GM23338 (cell line): Measurements from ENCODE around the gene TMEM52.

ENCODE experiments used
- EZH2 ChIP-seq: fragments of 200-600 bp; sonication (generic); IDR thresholded peaks from one replicate; pipeline ENCODE4 v1.8.0; 2017; ENCODE audit warnings: antibody characterized with exemption, mild to moderate bottlenecking, low read depth; ENCODE audit not compliant: unreplicated experiment
- EZH2phosphoT487 ChIP-seq: fragments of 200-600 bp; sonication (generic); IDR thresholded peaks from one replicate; pipeline ENCODE4 v1.8.1; 2018; ENCODE audit warnings: antibody characterized with exemption; ENCODE audit not compliant: unreplicated experiment
- POLR2AphosphoS5 ChIP-seq: IDR thresholded peaks from 2 replicates; pipeline ENCODE4 v1.6.1; 2016; ENCODE audit warnings: antibody characterized with exemption, low read depth
- STAT1 ChIP-seq: IDR thresholded peaks from one replicate; pipeline ENCODE4 v1.6.1; 2016; ENCODE audit warnings: antibody characterized with exemption; ENCODE audit not compliant: unreplicated experiment
- TF ChIP-seq, protein P1 (sequence below), 2 experiments: fragments of 200-600 bp in 1 of 2; sonication (generic) in 1 of 2; conservative IDR thresholded peaks; 2 replicates each; pipeline versions ENCODE4 v1.5.1 to v1.6.1; 2016 to 2017; ENCODE audit warnings: antibody characterized with exemption in 2 of 2, low read depth in 2 of 2, mild to moderate bottlenecking in 2 of 2, moderate library complexity in 1 of 2
- TF ChIP-seq, protein P2 (sequence below): IDR thresholded peaks from one replicate; pipeline ENCODE4 v1.6.1; 2018; ENCODE audit warnings: antibody characterized with exemption; ENCODE audit not compliant: unreplicated experiment

GRCh38 chr1:1914971-1915692, 3.9 kb downstream of the TMEM52 start, which contains the start of gene CALML6:
- TF ChIP-seq, protein P1, sequence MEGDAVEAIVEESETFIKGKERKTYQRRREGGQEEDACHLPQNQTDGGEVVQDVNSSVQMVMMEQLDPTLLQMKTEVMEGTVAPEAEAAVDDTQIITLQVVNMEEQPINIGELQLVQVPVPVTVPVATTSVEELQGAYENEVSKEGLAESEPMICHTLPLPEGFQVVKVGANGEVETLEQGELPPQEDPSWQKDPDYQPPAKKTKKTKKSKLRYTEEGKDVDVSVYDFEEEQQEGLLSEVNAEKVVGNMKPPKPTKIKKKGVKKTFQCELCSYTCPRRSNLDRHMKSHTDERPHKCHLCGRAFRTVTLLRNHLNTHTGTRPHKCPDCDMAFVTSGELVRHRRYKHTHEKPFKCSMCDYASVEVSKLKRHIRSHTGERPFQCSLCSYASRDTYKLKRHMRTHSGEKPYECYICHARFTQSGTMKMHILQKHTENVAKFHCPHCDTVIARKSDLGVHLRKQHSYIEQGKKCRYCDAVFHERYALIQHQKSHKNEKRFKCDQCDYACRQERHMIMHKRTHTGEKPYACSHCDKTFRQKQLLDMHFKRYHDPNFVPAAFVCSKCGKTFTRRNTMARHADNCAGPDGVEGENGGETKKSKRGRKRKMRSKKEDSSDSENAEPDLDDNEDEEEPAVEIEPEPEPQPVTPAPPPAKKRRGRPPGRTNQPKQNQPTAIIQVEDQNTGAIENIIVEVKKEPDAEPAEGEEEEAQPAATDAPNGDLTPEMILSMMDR (conservative IDR thresholded peaks at IDR 0.05; ENCODE audit: low read depth in 2 of 2), result no peak
- TF ChIP-seq, protein P2, sequence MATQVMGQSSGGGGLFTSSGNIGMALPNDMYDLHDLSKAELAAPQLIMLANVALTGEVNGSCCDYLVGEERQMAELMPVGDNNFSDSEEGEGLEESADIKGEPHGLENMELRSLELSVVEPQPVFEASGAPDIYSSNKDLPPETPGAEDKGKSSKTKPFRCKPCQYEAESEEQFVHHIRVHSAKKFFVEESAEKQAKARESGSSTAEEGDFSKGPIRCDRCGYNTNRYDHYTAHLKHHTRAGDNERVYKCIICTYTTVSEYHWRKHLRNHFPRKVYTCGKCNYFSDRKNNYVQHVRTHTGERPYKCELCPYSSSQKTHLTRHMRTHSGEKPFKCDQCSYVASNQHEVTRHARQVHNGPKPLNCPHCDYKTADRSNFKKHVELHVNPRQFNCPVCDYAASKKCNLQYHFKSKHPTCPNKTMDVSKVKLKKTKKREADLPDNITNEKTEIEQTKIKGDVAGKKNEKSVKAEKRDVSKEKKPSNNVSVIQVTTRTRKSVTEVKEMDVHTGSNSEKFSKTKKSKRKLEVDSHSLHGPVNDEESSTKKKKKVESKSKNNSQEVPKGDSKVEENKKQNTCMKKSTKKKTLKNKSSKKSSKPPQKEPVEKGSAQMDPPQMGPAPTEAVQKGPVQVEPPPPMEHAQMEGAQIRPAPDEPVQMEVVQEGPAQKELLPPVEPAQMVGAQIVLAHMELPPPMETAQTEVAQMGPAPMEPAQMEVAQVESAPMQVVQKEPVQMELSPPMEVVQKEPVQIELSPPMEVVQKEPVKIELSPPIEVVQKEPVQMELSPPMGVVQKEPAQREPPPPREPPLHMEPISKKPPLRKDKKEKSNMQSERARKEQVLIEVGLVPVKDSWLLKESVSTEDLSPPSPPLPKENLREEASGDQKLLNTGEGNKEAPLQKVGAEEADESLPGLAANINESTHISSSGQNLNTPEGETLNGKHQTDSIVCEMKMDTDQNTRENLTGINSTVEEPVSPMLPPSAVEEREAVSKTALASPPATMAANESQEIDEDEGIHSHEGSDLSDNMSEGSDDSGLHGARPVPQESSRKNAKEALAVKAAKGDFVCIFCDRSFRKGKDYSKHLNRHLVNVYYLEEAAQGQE, result no peak
- TF ChIP-seq EZH2 (no peak), EZH2phosphoT487 (no peak), POLR2AphosphoS5 (no peak), STAT1 (no peak)
